Keratinocyte (primary cell): ENCODE measurements around the gene EPHA3. TPM values are rescaled to one million over a fixed set of nuclear protein-coding genes. Genes with fewer than 3 reads are reported as not detected.

Source experiments
- DNase-seq: peaks from one replicate; pipeline ENCODE4 v3.0.0-alpha.2; 2011; ENCODE audit warnings: low read depth, missing footprints, low spot score
- FAIRE-seq: peaks from 2 replicates; lab custom pipeline; 2011; peaks lifted over from hg19 to GRCh38; lab: Jason Lieb, UNC
- H2AFZ ChIP-seq: 2 replicates; pipeline ENCODE4 v1.6.0; 2012; ENCODE audit warnings: low read length, control low read depth, inconsistent platforms; ENCODE audit not compliant: control insufficient read depth
- H3K27ac ChIP-seq: 2 replicates; pipeline ENCODE4 v1.5.1; 2011; ENCODE audit warnings: low read length; ENCODE audit not compliant: control insufficient read depth, insufficient read depth
- H3K27me3 ChIP-seq: 3 replicates; pipeline ENCODE4 v1.6.0; 2011; ENCODE audit warnings: low read length; ENCODE audit not compliant: control insufficient read depth, insufficient read depth; ENCODE audit errors: extremely low read depth
- H3K36me3 ChIP-seq, 2 experiments: 2 replicates in 1 of 2; 3 replicates in 1 of 2; pipeline ENCODE4 v1.5.1; 2011; ENCODE audit warnings: low read length in 2 of 2, mild to moderate bottlenecking in 1 of 2; ENCODE audit not compliant: control insufficient read depth in 2 of 2, insufficient read depth in 2 of 2; ENCODE audit errors: extremely low read depth in 1 of 2
- H3K4me1 ChIP-seq: 3 replicates; pipeline ENCODE4 v1.5.1; 2011; ENCODE audit warnings: low read length; ENCODE audit not compliant: control insufficient read depth, insufficient read depth; ENCODE audit errors: extremely low read depth
- H3K4me2 ChIP-seq: 3 replicates; pipeline ENCODE4 v1.6.0; 2011; ENCODE audit warnings: low read depth, low read length; ENCODE audit not compliant: control insufficient read depth, insufficient read depth; ENCODE audit errors: extremely low read depth
- H3K4me3 ChIP-seq, 3 experiments: fragments of 200-600 bp in 1 of 3; sonication (generic) in 1 of 3; 2 replicates in 2 of 3; 3 replicates in 1 of 3; pipeline ENCODE4 v1.5.1; 2011 to 2016; ENCODE audit warnings: low read length in 3 of 3, mild to moderate bottlenecking in 3 of 3, control low read depth in 2 of 3, inconsistent platforms in 1 of 3, low read depth in 1 of 3, mixed read lengths in 1 of 3, mixed run types in 1 of 3, moderate library complexity in 1 of 3; ENCODE audit not compliant: control insufficient read depth in 2 of 3, insufficient read depth in 2 of 3; ENCODE audit errors: extremely low read depth in 1 of 3
- H3K79me2 ChIP-seq: 2 replicates; pipeline ENCODE4 v1.6.0; 2012; ENCODE audit warnings: low read length; ENCODE audit not compliant: control insufficient read depth, insufficient read depth
- H3K9ac ChIP-seq: 3 replicates; pipeline ENCODE4 v1.6.0; 2011; ENCODE audit warnings: low read length; ENCODE audit not compliant: control insufficient read depth, insufficient read depth; ENCODE audit errors: extremely low read depth
- H3K9me1 ChIP-seq: 3 replicates; pipeline ENCODE4 v1.6.0; 2011; ENCODE audit warnings: low read length; ENCODE audit not compliant: control insufficient read depth, insufficient read depth; ENCODE audit errors: extremely low read depth
- H3K9me3 ChIP-seq: 2 replicates; pipeline ENCODE4 v1.5.1; 2012; ENCODE audit warnings: low read depth, low read length; ENCODE audit not compliant: control insufficient read depth
- H4K20me1 ChIP-seq: 3 replicates; pipeline ENCODE4 v1.6.0; 2011; ENCODE audit warnings: low read length; ENCODE audit not compliant: control insufficient read depth, insufficient read depth; ENCODE audit errors: extremely low read depth
- EZH2 ChIP-seq: IDR thresholded peaks from one replicate; pipeline ENCODE4 v1.6.1; 2012; ENCODE audit warnings: inconsistent platforms, mild to moderate bottlenecking, low read length, moderate library complexity
- dilution Hi-C: fragments of 300-500 bp; cut with MboI; formaldehyde crosslinking; loops from one replicate; pipeline ENCODE4 v1.7.0; 2020; ENCODE audit warnings: low sequenced_read_pairs; ENCODE audit not compliant: extremely low pct_ligation_motif_present
- polyA plus RNA-seq, 5 experiments: library from polyadenylated mRNA; depleted of rRNA in 3 of 5; stranded (reverse) in 3 of 5; stranded (forward) in 1 of 5; unstranded in 1 of 5; fragments of >200 nt; gene quantifications; 1 replicate in 1 of 5; 2 replicates in 3 of 5; 3 replicates in 1 of 5; pipeline versions ENCODE4 v1.2.1 to v1.2.3, GENCODE V29; 2011 to 2012; ENCODE audit warnings: missing spikeins in 2 of 5, low read depth in 1 of 5, low replicate concordance in 1 of 5
- TF ChIP-seq, protein P1 (sequence below), 3 experiments: IDR thresholded peaks in 1 of 3; conservative IDR thresholded peaks in 1 of 3; optimal IDR thresholded peaks in 1 of 3; 2 replicates in 2 of 3; 3 replicates in 1 of 3; pipeline versions ENCODE3 to v1.5.1; 2011; ENCODE audit warnings: low read length in 3 of 3, mild to moderate bottlenecking in 3 of 3, moderate library complexity in 2 of 3, control low read depth in 1 of 3, inconsistent platforms in 1 of 3; ENCODE audit not compliant: insufficient read depth in 2 of 3; ENCODE audit errors: extremely low read depth in 1 of 3

Gene EPHA3
- polyA plus RNA-seq, 1 donor (not counting 4 experiments of a cell fraction or from before 2014, with no cell fraction given), result 0.13 TPM

DNA sequence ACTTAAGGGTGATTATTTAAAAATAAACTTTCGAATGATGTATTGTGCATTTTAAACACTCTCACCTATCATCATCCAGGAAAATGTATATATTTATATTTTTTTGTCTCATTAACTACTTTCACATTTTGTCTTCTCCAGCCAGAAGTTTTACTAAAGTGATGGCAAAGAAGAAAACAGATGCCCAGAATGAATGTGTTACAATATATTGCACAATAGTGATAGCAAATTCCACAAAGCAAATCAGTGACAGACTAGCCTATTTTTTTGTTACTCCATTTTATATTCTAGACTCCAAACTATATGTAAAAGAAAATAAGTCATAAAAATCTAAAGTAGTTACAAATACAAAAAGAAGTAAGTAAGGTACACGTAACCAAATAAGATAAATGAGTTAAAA is 414.7 kb downstream of the EPHA3 start:
- H3K79me2 ChIP-seq, result no peaks in the 10 kb centered on the region
- H3K4me3 ChIP-seq, result no peak overlapping the region
- FAIRE-seq, result no peak
- TF ChIP-seq, protein P1, sequence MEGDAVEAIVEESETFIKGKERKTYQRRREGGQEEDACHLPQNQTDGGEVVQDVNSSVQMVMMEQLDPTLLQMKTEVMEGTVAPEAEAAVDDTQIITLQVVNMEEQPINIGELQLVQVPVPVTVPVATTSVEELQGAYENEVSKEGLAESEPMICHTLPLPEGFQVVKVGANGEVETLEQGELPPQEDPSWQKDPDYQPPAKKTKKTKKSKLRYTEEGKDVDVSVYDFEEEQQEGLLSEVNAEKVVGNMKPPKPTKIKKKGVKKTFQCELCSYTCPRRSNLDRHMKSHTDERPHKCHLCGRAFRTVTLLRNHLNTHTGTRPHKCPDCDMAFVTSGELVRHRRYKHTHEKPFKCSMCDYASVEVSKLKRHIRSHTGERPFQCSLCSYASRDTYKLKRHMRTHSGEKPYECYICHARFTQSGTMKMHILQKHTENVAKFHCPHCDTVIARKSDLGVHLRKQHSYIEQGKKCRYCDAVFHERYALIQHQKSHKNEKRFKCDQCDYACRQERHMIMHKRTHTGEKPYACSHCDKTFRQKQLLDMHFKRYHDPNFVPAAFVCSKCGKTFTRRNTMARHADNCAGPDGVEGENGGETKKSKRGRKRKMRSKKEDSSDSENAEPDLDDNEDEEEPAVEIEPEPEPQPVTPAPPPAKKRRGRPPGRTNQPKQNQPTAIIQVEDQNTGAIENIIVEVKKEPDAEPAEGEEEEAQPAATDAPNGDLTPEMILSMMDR (optimal IDR thresholded peaks at IDR 0.05 in 1 of 3, IDR thresholded peaks at IDR 0.05 in 1 of 3, conservative IDR thresholded peaks at IDR 0.05 in 1 of 3; ENCODE audit: extremely low read depth in 1 of 3, insufficient read depth in 2 of 3, low read length in 3 of 3), result no peak
- no peak for TF ChIP-seq EZH2
- H3K4me1 ChIP-seq, result no peaks in the 10 kb centered on the region
- H3K27ac ChIP-seq, result no peak overlapping the region
- no peak overlapping the region for H3K9ac ChIP-seq
- DNase-seq, result no peak
- H3K9me1 ChIP-seq, result no peaks in the 10 kb centered on the region
- dilution Hi-C loops, result no loop called here
- H3K9me3 ChIP-seq, result no peaks in the 10 kb centered on the region
- H3K27me3 ChIP-seq, result no peaks in the 10 kb centered on the region
- no peaks in the 10 kb centered on the region for H4K20me1 ChIP-seq
- no peak overlapping the region for H3K4me2 ChIP-seq
- H2AFZ ChIP-seq, result no peak overlapping the region
- no peaks in the 10 kb centered on the region for H3K36me3 ChIP-seq

DNA sequence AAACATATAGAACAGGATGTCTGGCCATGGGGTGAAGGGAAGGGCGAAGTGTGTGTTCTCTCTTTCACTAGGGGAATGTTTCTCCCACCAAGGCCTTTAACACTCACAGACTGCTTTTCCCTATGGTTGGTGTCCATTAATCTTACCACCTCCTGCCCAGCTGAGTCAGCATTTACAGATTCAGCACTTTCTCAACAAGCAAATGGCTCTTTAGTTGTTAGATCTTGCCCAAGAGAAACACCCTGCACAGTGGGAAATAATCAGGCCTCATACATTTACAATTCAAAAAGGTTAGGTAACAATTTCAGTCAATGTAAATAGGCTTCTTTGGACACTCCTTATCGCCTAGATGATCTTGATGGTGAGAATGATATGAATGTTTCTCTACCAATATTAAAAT is 418.2 kb downstream of the EPHA3 start:
- FAIRE-seq (no peak), DNase-seq (no peak)
- Histone ChIP-seq H3K79me2 (no peaks in the 10 kb centered on the region), H3K4me3 (no peak overlapping the region), H3K9ac (no peak overlapping the region), H3K27ac (no peak overlapping the region), H2AFZ (no peak overlapping the region), H3K9me3 (no peaks in the 10 kb centered on the region), H3K4me1 (no peaks in the 10 kb centered on the region), H3K9me1 (no peaks in the 10 kb centered on the region), H3K27me3 (no peaks in the 10 kb centered on the region), H4K20me1 (no peaks in the 10 kb centered on the region), H3K4me2 (no peak overlapping the region), H3K36me3 (no peaks in the 10 kb centered on the region)
- dilution Hi-C loops, result no loop called here
- TF ChIP-seq, protein P1 (optimal IDR thresholded peaks at IDR 0.05 in 1 of 3, IDR thresholded peaks at IDR 0.05 in 1 of 3, conservative IDR thresholded peaks at IDR 0.05 in 1 of 3; ENCODE audit: extremely low read depth in 1 of 3, insufficient read depth in 2 of 3, low read length in 3 of 3), result no peak
- TF ChIP-seq EZH2, result no peak
